Astrocyte (in vitro differentiated cells and primary cell): ENCODE measurements around the gene EVC. TPM values are rescaled to one million over a fixed set of nuclear protein-coding genes. Genes with fewer than 3 reads are reported as not detected.
A peak's percentile ranks its signal among the peaks of the same experiment; 100 is the strongest.

Source experiments
- DNase-seq: peaks from one replicate; pipeline ENCODE4 v3.0.0-alpha.2; 2010; ENCODE audit warnings: low read depth
- FAIRE-seq: peaks from 2 replicates; lab custom pipeline; 2011; peaks lifted over from hg19 to GRCh38; lab: Jason Lieb, UNC
- H2AFZ ChIP-seq: 2 replicates; pipeline ENCODE4 v1.6.0; 2012; ENCODE audit warnings: low read depth, low read length, inconsistent platforms
- H3K27ac ChIP-seq: 2 replicates; pipeline ENCODE4 v1.5.1; 2011; ENCODE audit warnings: low read depth, low read length, inconsistent platforms
- H3K27me3 ChIP-seq: 2 replicates; pipeline ENCODE4 v1.6.0; 2011; ENCODE audit warnings: low read length, inconsistent platforms; ENCODE audit not compliant: insufficient read depth
- H3K36me3 ChIP-seq: 2 replicates; pipeline ENCODE4 v1.5.1; 2011; ENCODE audit warnings: low read length, inconsistent platforms; ENCODE audit not compliant: insufficient read depth
- H3K4me1 ChIP-seq: 2 replicates; pipeline ENCODE4 v1.5.1; 2011; ENCODE audit warnings: low read length, inconsistent platforms; ENCODE audit not compliant: insufficient read depth
- H3K4me2 ChIP-seq: 2 replicates; pipeline ENCODE4 v1.6.0; 2012; ENCODE audit warnings: low read length, inconsistent platforms
- H3K4me3 ChIP-seq: 2 replicates; pipeline ENCODE4 v1.5.1; 2011; ENCODE audit warnings: low read depth, mild to moderate bottlenecking, low read length, inconsistent platforms; ENCODE audit not compliant: insufficient read depth
- H3K79me2 ChIP-seq: 2 replicates; pipeline ENCODE4 v1.6.0; 2012; ENCODE audit warnings: mild to moderate bottlenecking, low read length, inconsistent platforms; ENCODE audit not compliant: insufficient read depth
- H3K9ac ChIP-seq: 2 replicates; pipeline ENCODE4 v1.6.0; 2012; ENCODE audit warnings: mild to moderate bottlenecking, low read length, inconsistent platforms
- H3K9me3 ChIP-seq: 2 replicates; pipeline ENCODE4 v1.5.1; 2012; ENCODE audit warnings: low read depth, mild to moderate bottlenecking, low read length, inconsistent platforms; ENCODE audit not compliant: insufficient read depth
- H4K20me1 ChIP-seq: 2 replicates; pipeline ENCODE4 v1.6.0; 2012; ENCODE audit warnings: low read length, inconsistent platforms; ENCODE audit not compliant: insufficient read depth
- H3K27ac Mint-ChIP-seq: one replicate; pipeline ENCODE4 v1.8.0; 2021; ENCODE audit warnings: mild to moderate bottlenecking, mixed read lengths; ENCODE audit not compliant: unreplicated experiment
- H3K27me3 Mint-ChIP-seq: one replicate; pipeline ENCODE4 v1.8.0; 2021; ENCODE audit warnings: low read depth, mixed read lengths; ENCODE audit not compliant: unreplicated experiment
- H3K36me3 Mint-ChIP-seq: one replicate; pipeline ENCODE4 v1.8.0; 2021; ENCODE audit warnings: low read depth, mixed read lengths; ENCODE audit not compliant: unreplicated experiment
- H3K4me1 Mint-ChIP-seq: one replicate; pipeline ENCODE4 v1.8.0; 2021; ENCODE audit warnings: low read depth, mixed read lengths; ENCODE audit not compliant: unreplicated experiment
- H3K4me3 Mint-ChIP-seq: one replicate; pipeline ENCODE4 v1.8.0; 2021; ENCODE audit warnings: mild to moderate bottlenecking, moderate library complexity, mixed read lengths; ENCODE audit not compliant: unreplicated experiment
- H3K9me3 Mint-ChIP-seq: one replicate; pipeline ENCODE4 v1.8.0; 2021; ENCODE audit warnings: mild to moderate bottlenecking, mixed read lengths; ENCODE audit not compliant: unreplicated experiment
- EZH2 ChIP-seq: IDR thresholded peaks from 2 replicates; pipeline ENCODE4 v1.6.1; 2012; ENCODE audit warnings: mild to moderate bottlenecking, low read length, inconsistent platforms; ENCODE audit not compliant: insufficient read depth
- total RNA-seq: library from RNA; stranded (reverse); gene quantifications from 2 replicates; pipeline ENCODE4 v1.2.1, GENCODE V29; 2021
- TF ChIP-seq, protein P1 (sequence below): IDR thresholded peaks from 2 replicates; pipeline ENCODE4 v1.5.1; 2011; ENCODE audit warnings: low read depth, mild to moderate bottlenecking, inconsistent platforms, low read length, moderate library complexity; ENCODE audit not compliant: insufficient read depth

EVC gene
- total RNA-seq, 1 donor from 2014 or later, result 23.9 TPM

DNA sequence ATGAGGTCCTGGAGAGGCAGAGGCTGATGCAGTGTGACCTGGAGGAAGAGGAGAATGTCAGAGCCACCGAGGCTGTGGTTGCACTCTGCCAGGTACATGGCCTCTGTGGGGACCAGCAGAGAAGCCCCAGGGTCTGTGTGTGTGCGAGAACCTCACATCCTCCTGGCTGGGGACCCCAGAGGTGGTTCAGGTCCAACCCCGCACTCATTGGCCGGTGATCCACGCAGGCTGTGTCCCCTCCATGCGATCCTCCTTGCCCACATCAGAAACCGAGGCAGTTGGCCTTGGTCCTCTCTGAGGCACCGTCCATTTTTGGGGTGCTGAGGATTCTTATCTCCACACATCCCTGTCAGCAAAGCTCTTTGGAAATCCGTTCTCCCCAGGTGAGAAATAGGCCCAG is 45.3 kb downstream of the EVC start:
- H3K4me1 Mint-ChIP-seq, result peaks cover 48% of the 10 kb centered on the region
- H3K4me1 ChIP-seq, result peaks cover 54% of the 10 kb centered on the region
- FAIRE-seq (no peak), DNase-seq (no peak)
- H3K9me3 ChIP-seq, result no peaks in the 10 kb centered on the region
- H3K27ac Mint-ChIP-seq, result no peak overlapping the region
- no peaks in the 10 kb centered on the region for H4K20me1 ChIP-seq
- H3K27me3 Mint-ChIP-seq, result no peaks in the 10 kb centered on the region
- peaks cover 34% of the 10 kb centered on the region for H3K36me3 Mint-ChIP-seq
- no peaks in the 10 kb centered on the region for H3K9me3 Mint-ChIP-seq
- no peak overlapping the region for H3K9ac ChIP-seq
- TF ChIP-seq EZH2, result no peak
- TF ChIP-seq, protein P1, sequence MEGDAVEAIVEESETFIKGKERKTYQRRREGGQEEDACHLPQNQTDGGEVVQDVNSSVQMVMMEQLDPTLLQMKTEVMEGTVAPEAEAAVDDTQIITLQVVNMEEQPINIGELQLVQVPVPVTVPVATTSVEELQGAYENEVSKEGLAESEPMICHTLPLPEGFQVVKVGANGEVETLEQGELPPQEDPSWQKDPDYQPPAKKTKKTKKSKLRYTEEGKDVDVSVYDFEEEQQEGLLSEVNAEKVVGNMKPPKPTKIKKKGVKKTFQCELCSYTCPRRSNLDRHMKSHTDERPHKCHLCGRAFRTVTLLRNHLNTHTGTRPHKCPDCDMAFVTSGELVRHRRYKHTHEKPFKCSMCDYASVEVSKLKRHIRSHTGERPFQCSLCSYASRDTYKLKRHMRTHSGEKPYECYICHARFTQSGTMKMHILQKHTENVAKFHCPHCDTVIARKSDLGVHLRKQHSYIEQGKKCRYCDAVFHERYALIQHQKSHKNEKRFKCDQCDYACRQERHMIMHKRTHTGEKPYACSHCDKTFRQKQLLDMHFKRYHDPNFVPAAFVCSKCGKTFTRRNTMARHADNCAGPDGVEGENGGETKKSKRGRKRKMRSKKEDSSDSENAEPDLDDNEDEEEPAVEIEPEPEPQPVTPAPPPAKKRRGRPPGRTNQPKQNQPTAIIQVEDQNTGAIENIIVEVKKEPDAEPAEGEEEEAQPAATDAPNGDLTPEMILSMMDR, result no peak
- H3K4me3 Mint-ChIP-seq, result no peak overlapping the region
- no peak overlapping the region for H2AFZ ChIP-seq
- no peak overlapping the region for H3K27ac ChIP-seq
- no peak overlapping the region for H3K4me2 ChIP-seq
- no peaks in the 10 kb centered on the region for H3K27me3 ChIP-seq
- H3K4me3 ChIP-seq, result no peak overlapping the region
- peaks cover 24% of the 10 kb centered on the region for H3K79me2 ChIP-seq
- H3K36me3 ChIP-seq, result peaks cover 32% of the 10 kb centered on the region

DNA sequence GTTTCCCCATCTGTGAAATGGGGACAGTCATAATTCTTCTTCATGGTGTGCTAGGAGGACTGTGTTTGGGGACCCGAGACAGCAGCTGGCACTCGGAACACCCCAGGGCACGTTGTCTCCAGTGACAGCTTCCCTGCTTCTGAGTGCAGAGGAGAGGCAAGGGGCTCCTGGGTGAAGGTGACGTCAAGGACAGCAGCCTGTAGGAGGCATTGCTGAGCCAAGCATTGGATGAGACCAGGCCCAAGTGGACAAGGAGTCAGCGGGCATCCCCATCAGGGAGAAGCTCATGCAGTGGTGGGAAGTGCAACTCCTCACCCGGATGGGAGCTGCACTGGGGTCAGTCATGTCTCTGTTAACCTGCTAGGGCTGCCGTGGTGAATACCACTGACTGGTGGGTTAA is 46.1 kb downstream of the EVC start:
- Mint-ChIP-seq H3K4me3 (no peak overlapping the region), H3K27ac (no peak overlapping the region), H3K36me3 (peaks cover 34% of the 10 kb centered on the region)

DNA sequence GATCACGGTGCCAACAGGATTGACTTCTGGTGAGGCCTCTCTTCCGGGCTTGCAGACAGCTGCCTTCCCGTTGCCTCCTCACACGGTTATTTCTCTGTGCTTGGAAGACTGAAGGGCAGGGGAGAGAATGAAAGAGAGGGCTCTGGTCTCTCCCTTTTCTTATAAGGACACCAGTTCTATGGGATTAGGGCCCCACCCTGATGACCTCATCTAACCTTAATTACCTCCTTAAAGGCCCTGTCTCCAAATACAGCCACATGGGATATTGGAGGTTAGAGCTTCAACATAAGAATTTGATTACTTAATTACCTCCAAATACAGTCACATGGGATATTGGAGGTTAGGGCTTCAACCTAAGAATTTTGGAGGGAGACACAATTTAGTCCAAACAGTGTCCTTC is 46.5 kb downstream of the EVC start:
- peaks cover 24% of the 10 kb centered on the region for H3K79me2 ChIP-seq
- Mint-ChIP-seq H3K36me3 (peaks cover 34% of the 10 kb centered on the region), H3K27me3 (no peaks in the 10 kb centered on the region), H3K4me1 (peaks cover 38% of the 10 kb centered on the region), H3K27ac (no peak overlapping the region), H3K9me3 (no peaks in the 10 kb centered on the region), H3K4me3 (no peak overlapping the region)
- H3K4me1 ChIP-seq, result peaks cover 42% of the 10 kb centered on the region
- TF ChIP-seq, protein P1, result no peak
- H3K36me3 ChIP-seq, result peaks cover 32% of the 10 kb centered on the region
- H3K9me3 ChIP-seq, result no peaks in the 10 kb centered on the region
- no peak overlapping the region for H3K4me3 ChIP-seq
- peak overlapping the region; percentile 92 for H3K27ac ChIP-seq
- DNase-seq (no peak), FAIRE-seq (no peak)
- H3K9ac ChIP-seq, result peak overlapping the region; percentile 75
- no peaks in the 10 kb centered on the region for H4K20me1 ChIP-seq
- H3K4me2 ChIP-seq, result no peak overlapping the region
- no peak overlapping the region for H2AFZ ChIP-seq
- no peaks in the 10 kb centered on the region for H3K27me3 ChIP-seq

More for the DNA sequence above, 46.1 kb downstream of the EVC start:
- Mint-ChIP-seq H3K27me3 (no peaks in the 10 kb centered on the region), H3K9me3 (no peaks in the 10 kb centered on the region), H3K4me1 (peaks cover 43% of the 10 kb centered on the region)
- Histone ChIP-seq H3K79me2 (peaks cover 24% of the 10 kb centered on the region), H3K27ac (peak overlapping the region; percentile 32), H3K27me3 (no peaks in the 10 kb centered on the region), H2AFZ (no peak overlapping the region), H3K9ac (peak overlapping the region; percentile 75), H3K36me3 (peaks cover 32% of the 10 kb centered on the region), H3K4me1 (peaks cover 46% of the 10 kb centered on the region), H3K4me3 (no peak overlapping the region), H3K9me3 (no peaks in the 10 kb centered on the region), H4K20me1 (no peaks in the 10 kb centered on the region), H3K4me2 (no peak overlapping the region)
- FAIRE-seq (no peak), DNase-seq (no peak)
- TF ChIP-seq, protein P1, result no peak
